ENCODE data around the gene GPS1.

- TF ChIP-seq CTCF (IDR thresholded peaks at IDR 0.05) (no peak), POLR2A (IDR thresholded peaks at IDR 0.05) (no peak)
These were observed 28.1 kb upstream of the GPS1 start for GRCh38 chr17:82023447-82024241.

Data from vagina (tissue), 2 donors.